Testis (tissue), 3 donors: ENCODE results near the gene BABAM2. TPM values are rescaled to one million over a fixed set of nuclear protein-coding genes. Genes with fewer than 3 reads are reported as not detected.

Experiments
- DNase-seq: peaks from one replicate; pipeline ENCODE4 v3.0.0-alpha.2; 2019
- H3K27ac ChIP-seq, 2 donors: fragments of 200-600 bp; sonication (generic); one replicate each; pipeline ENCODE4 v1.5.1; 2019
- H3K27me3 ChIP-seq: fragments of 200-600 bp; sonication (generic); one replicate; pipeline ENCODE4 v1.5.1; 2019
- H3K36me3 ChIP-seq: fragments of 200-600 bp; sonication (generic); one replicate; pipeline ENCODE4 v1.5.1; 2017; ENCODE audit warnings: low read depth; ENCODE audit errors: missing control alignments
- H3K4me1 ChIP-seq: fragments of 200-600 bp; sonication (generic); one replicate; pipeline ENCODE4 v1.5.1; 2019
- H3K4me3 ChIP-seq, 2 donors: fragments of 200-600 bp; sonication (generic); one replicate each; pipeline ENCODE4 v1.5.1; 2017 to 2019
- H3K9me3 ChIP-seq: fragments of 200-600 bp; sonication (generic); one replicate; pipeline ENCODE4 v1.5.1; 2017
- CTCF ChIP-seq, 3 experiments: fragments of 450-650 bp in 2 of 3; fragments of 200-600 bp in 1 of 3; sonication (generic) in 1 of 3; IDR thresholded peaks; one replicate each; pipeline ENCODE4 v1.5.1; 2016 to 2019; ENCODE audit warnings: antibody characterized with exemption in 3 of 3, mild to moderate bottlenecking in 2 of 3, moderate library complexity in 1 of 3
- POLR2A ChIP-seq: fragments of 450-650 bp; IDR thresholded peaks from one replicate; pipeline ENCODE4 v1.6.1; 2017; ENCODE audit warnings: antibody characterized with exemption, mild to moderate bottlenecking, moderate library complexity
- WGBS, 2 donors: methylation state at CpG; one replicate each; pipeline ENCODE4 v1.1.5; 2018; 5-methylcytosine and 5-hydroxymethylcytosine counted together
- intact Hi-C: fragments of 100-400 bp; cut with DNase I; formaldehyde crosslinking; loops from one replicate; pipeline ENCODE4 v1.15.1; 2023; ENCODE audit warnings: low total_unique reads
- microRNA-seq, 2 donors: library from miRNA; unstranded; fragments of <30 nt; microRNA quantifications; one replicate each; pipeline ENCODE4, GENCODE V29; 2016; ENCODE audit warnings: borderline number of aligned reads in 2 of 2, borderline replicate concordance in 1 of 2
- polyA plus RNA-seq: library from polyadenylated mRNA; stranded (reverse); fragments of 350-450 nt; fragmentation: Illumina TruSeq; extraction: RNeasy Lipid Tissue Mini Kit (QIAGEN cat#74804); gene quantifications from one replicate; pipeline ENCODE4 v1.2.3, GENCODE V29; 2014; ENCODE audit warnings: low read depth, low replicate concordance; ENCODE audit not compliant: insufficient read depth
- small RNA-seq, 2 donors: library from RNA; depleted of rRNA; stranded (forward); fragments of <200 nt; gene quantifications; one replicate each; pipeline ENCODE3, GENCODE V24; 2016
- total RNA-seq, 2 donors: library from RNA; depleted of rRNA; stranded (reverse); fragments of >200 nt; gene quantifications; one replicate each; pipeline ENCODE4 v1.2.3, GENCODE V29; 2016

The BABAM2 gene
- total and polyA plus RNA-seq, 3 donors from 2014 or later: 49.2 to 70.6 (median 59.1) TPM

DNA sequence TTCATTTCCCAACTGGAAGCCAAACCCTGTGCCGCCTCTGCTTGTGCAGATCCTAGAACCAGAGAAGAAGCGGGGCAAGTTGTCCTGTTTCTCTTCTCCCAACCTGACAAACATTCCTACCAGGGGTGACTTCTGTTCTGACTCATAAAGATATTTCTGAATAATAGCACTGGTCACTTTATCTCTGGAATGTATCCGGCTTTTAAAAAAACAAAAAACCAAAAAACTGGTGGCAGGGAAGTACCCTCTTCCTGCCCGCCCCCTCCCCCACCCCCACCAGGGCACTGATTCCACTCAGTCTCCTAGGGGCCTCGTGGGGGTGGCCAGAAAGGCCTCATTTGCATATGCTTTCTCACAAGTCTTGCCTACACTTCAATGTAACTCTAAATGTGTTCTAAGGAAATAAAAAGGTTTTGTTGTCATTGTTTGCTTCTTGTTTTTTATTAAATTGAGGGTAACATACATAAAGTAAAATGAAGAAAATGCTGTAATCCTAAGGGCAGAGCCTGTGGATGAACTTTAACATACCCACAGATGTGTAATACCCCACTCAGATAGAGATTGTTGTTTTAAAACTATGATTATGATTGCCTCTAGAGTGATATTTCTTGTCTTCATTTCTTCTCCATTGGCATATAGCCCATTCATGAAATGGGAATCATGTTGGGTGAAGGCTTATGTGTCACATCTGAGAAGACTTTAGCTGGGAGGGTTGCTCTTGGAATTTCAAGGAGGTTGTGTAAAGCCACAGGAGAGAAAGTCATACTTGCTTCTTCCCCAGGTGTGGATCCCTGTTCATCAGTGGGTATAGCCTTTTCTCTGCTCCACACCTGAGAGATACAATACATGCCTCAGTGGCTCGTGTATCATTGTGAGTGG, 496.8 kb downstream of the BABAM2 start:
- no peaks in the 10 kb centered on the region for H3K36me3 ChIP-seq
- no peak overlapping the region for H3K4me3 ChIP-seq
- peaks cover 14% of the 10 kb centered on the region for H3K4me1 ChIP-seq
- no peaks in the 10 kb centered on the region for H3K27me3 ChIP-seq
- DNase-seq: no peak
- TF ChIP-seq CTCF (IDR thresholded peaks at IDR 0.05) (no peak), POLR2A (no peak)
- 70 to 78% methylated on average over 6 of the region's 6 CpGs for WGBS, 2 donors
- intact Hi-C loops: no loop called here
- no peaks in the 10 kb centered on the region for H3K9me3 ChIP-seq
- H3K27ac ChIP-seq: no peak overlapping the region

Small RNA genes within 50 kb of the gene (microRNA-seq; reads per million reads assigned to microRNA genes)
- 0 reads per million in 2 donors for gene MIR4263

Small RNA genes within 50 kb of the gene (small RNA-seq; reads per million reads assigned to genes)
- gene MIR4263 (0 reads per million in 2 donors), gene RF02271 (0 reads per million in 2 donors)

Other genes starting within 250 kb of the BABAM2 start
- gene SUPT7L, start 227.1 kb upstream of the BABAM2 start, total RNA-seq: 10 to 100 TPM; 39.3 to 39.9 TPM
- gene SUPT7L, start 227.1 kb upstream of the BABAM2 start, polyA plus RNA-seq: 40.4 TPM
- 10 to 100 TPM; 55.3 to 56.5 TPM for gene SLC4A1AP, start 226.8 kb upstream of the BABAM2 start, total RNA-seq
- 60.5 TPM for gene SLC4A1AP, start 226.8 kb upstream of the BABAM2 start, polyA plus RNA-seq
- 100 to 1,000 TPM; 142 to 175 TPM for gene MRPL33, start 119.0 kb upstream of the BABAM2 start, total RNA-seq
- gene MRPL33, start 119.0 kb upstream of the BABAM2 start, polyA plus RNA-seq: 204 TPM
- gene RBKS, start 342 bp upstream of the BABAM2 start, total RNA-seq: 1 to 10 TPM; 6.1 to 6.3 TPM
- gene RBKS, start 342 bp upstream of the BABAM2 start, polyA plus RNA-seq: 18.4 TPM